A673 (cell line): ENCODE measurements around the gene SOS1. TPM values are rescaled to one million over a fixed set of nuclear protein-coding genes. Genes with fewer than 3 reads are reported as not detected.
"Not testable (repeated sequence)": the region's sequence is repeated elsewhere in the genome, so short reads cannot be mapped to it uniquely, and the experiment has no call there.

Experiments
- BruUV-seq: library from RNA; stranded (reverse); fragments of 400-500 nt; replicated peaks from 2 replicates; lab custom pipeline; 2021; lab: Mats Ljungman, UMichigan
- CTCF ChIA-PET: fragments of 300-600 bp; sonication (Branson Sonifier 250); formaldehyde crosslinking; loops from one replicate; lab custom pipeline; 2022; ENCODE audit warnings: antibody characterized with exemption; lab: Charles Lee
- POLR2A ChIA-PET: fragments of 300-600 bp; sonication (Branson Sonifier 250); formaldehyde crosslinking; loops from one replicate; lab custom pipeline; 2022; ENCODE audit warnings: antibody characterized with exemption; ENCODE audit not compliant: low non-redundant PET; lab: Charles Lee
- DNase-seq: peaks from one replicate; pipeline ENCODE4 v3.0.0-alpha.2; 2015; ENCODE audit warnings: low spot score
- H3K27ac ChIP-seq: fragments of 200-600 bp; sonication (generic); 2 replicates; pipeline ENCODE4 v1.5.1; 2016; ENCODE audit warnings: mixed run types, low read depth, mild to moderate bottlenecking, mixed read lengths, antibody characterized with exemption, low read length; ENCODE audit not compliant: poor library complexity, severe bottlenecking
- H3K27me3 ChIP-seq: fragments of 200-600 bp; sonication (generic); replicated peaks from 2 replicates; pipeline ENCODE4 v1.6.1; 2017; ENCODE audit warnings: mixed run types, low read depth, mild to moderate bottlenecking, mixed read lengths, antibody characterized with exemption, low read length; ENCODE audit not compliant: insufficient read depth, poor library complexity
- H3K36me3 ChIP-seq: fragments of 200-600 bp; sonication (generic); 2 replicates; pipeline ENCODE4 v1.6.1; 2016; ENCODE audit warnings: mixed run types, mild to moderate bottlenecking, mixed read lengths, antibody characterized with exemption, low read length; ENCODE audit not compliant: insufficient read depth, poor library complexity, severe bottlenecking
- H3K4me1 ChIP-seq: fragments of 200-600 bp; sonication (generic); 2 replicates; pipeline ENCODE4 v1.6.1; 2017; ENCODE audit warnings: mixed run types, mild to moderate bottlenecking, mixed read lengths, antibody characterized with exemption, low read length; ENCODE audit not compliant: insufficient read depth, poor library complexity, severe bottlenecking
- H3K4me3 ChIP-seq: fragments of 200-600 bp; sonication (generic); 2 replicates; pipeline ENCODE4 v1.5.1; 2016; ENCODE audit warnings: low read depth, mixed run types, mild to moderate bottlenecking, mixed read lengths, low read length; ENCODE audit not compliant: poor library complexity, severe bottlenecking
- H3K9me3 ChIP-seq: fragments of 200-600 bp; sonication (generic); 2 replicates; pipeline ENCODE4 v1.6.1; 2016; ENCODE audit warnings: mixed run types, low read depth, mild to moderate bottlenecking, mixed read lengths, antibody characterized with exemption, low read length; ENCODE audit not compliant: poor library complexity, severe bottlenecking
- EZH2 ChIP-seq: fragments of 200-600 bp; sonication (generic); IDR thresholded peaks from 2 replicates; pipeline ENCODE4 v1.6.1; 2017; ENCODE audit warnings: borderline replicate concordance, low read depth, mild to moderate bottlenecking, mixed read lengths, antibody characterized with exemption, low read length; ENCODE audit not compliant: poor library complexity, severe bottlenecking
- intact Hi-C: fragments of 100-400 bp; cut with micrococcal nuclease; formaldehyde crosslinking; loops from one replicate; pipeline ENCODE4 v1.10.0; 2022; ENCODE audit not compliant: unreplicated experiment
- total RNA-seq: library from RNA; stranded (reverse); gene quantifications from 2 replicates; pipeline ENCODE4 v1.2.3, GENCODE V29; 2021
- TF ChIP-seq, protein P1 (sequence below): fragments of 300-800, 200-600 bp; sonication (generic); conservative IDR thresholded peaks from 2 replicates; pipeline ENCODE4 v1.5.1; 2017; ENCODE audit warnings: low read depth, mild to moderate bottlenecking, antibody characterized with exemption, low read length, moderate library complexity, mixed read lengths

The SOS1 gene
- total RNA-seq, 1 experiment from 2014 or later: 37.8 TPM

DNA sequence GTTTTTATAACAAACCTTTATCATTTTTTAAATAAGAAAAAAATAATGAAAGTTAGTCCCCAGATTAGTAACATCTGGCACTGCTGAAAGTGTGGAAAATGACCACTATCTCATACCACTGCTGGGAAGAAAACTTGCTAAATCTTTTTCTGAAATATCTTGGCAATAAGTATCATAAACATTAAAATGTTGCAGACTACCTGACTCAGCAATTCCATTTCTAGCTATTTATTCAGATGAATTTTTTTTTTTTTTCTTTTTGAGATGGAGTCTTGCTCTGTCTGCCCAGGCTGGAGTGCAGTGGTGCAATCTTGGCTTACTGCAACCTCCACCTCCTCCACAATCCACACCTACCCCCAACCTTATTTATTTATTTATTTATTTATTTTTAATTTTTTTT lies 35.3 kb upstream of the SOS1 start:
- Histone ChIP-seq H3K27me3 (no peaks in the 10 kb centered on the region), H3K4me1 (peaks cover 6% of the 10 kb centered on the region), H3K9me3 (no peaks in the 10 kb centered on the region), H3K4me3 (no peak overlapping the region), H3K27ac (no peak overlapping the region), H3K36me3 (no peaks in the 10 kb centered on the region)
- intact Hi-C loops: no loop called here
- no TSS peak for BruUV-seq
- TF ChIP-seq EZH2: no peak
- TF ChIP-seq, protein P1, sequence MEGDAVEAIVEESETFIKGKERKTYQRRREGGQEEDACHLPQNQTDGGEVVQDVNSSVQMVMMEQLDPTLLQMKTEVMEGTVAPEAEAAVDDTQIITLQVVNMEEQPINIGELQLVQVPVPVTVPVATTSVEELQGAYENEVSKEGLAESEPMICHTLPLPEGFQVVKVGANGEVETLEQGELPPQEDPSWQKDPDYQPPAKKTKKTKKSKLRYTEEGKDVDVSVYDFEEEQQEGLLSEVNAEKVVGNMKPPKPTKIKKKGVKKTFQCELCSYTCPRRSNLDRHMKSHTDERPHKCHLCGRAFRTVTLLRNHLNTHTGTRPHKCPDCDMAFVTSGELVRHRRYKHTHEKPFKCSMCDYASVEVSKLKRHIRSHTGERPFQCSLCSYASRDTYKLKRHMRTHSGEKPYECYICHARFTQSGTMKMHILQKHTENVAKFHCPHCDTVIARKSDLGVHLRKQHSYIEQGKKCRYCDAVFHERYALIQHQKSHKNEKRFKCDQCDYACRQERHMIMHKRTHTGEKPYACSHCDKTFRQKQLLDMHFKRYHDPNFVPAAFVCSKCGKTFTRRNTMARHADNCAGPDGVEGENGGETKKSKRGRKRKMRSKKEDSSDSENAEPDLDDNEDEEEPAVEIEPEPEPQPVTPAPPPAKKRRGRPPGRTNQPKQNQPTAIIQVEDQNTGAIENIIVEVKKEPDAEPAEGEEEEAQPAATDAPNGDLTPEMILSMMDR: no peak
- CTCF ChIA-PET: no interaction called here
- POLR2A ChIA-PET: no interaction called here
- no peak for DNase-seq

DNA sequence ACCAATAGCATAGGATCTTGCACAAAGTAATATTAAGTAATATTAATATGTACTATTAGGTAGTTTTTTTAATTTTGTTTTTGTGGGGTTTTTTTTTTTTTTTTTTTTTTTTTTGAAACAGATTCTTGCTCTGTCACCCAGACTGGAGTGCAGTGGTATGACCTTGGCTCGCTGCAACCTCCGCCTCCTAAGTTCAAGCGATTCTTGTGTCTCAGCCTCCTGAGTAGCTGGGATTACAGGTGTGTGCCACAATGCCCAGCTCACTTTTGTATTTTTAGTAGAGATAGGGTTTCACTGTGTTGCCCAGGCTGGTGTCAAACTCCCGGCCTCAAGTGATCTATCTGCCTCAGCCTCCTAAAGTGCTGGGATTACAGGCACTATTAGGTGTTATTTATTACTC lies 34.7 kb upstream of the SOS1 start:
- H3K9me3 ChIP-seq, H3K4me1 ChIP-seq, intact Hi-C loops, H3K4me3 ChIP-seq, H3K27me3 ChIP-seq, CTCF ChIA-PET, DNase-seq, H3K27ac ChIP-seq, H3K36me3 ChIP-seq, POLR2A ChIA-PET, BruUV-seq: not testable (repeated sequence)

DNA sequence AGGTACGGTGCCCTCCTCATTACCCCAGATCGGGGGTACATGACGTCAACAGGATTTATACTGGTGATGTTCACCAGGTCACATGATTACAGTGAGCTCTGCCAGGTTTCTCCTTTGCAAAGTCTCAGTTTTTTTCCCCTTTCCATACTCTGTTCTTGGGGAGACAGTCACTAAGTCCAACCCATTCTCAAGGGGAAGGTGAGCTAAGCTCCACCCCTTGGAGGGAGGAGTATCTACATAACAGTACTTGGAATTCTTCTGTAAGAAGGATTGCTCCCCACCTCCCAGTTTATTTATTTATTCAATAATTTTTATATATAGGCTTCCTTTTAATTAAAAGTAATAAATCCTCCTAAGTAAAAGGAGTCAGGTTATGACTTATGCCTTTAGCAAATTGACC lies 34.1 kb upstream of the SOS1 start:
- Histone ChIP-seq H3K27me3 (no peaks in the 10 kb centered on the region), H3K9me3 (no peaks in the 10 kb centered on the region), H3K27ac (no peak overlapping the region), H3K4me3 (no peak overlapping the region), H3K36me3 (no peaks in the 10 kb centered on the region), H3K4me1 (no peaks in the 10 kb centered on the region)
- no peak for DNase-seq
- ChIA-PET POLR2A (no interaction called here), CTCF (no interaction called here)
- intact Hi-C loops: no loop called here
- no TSS peak for BruUV-seq
- TF ChIP-seq EZH2: no peak
- TF ChIP-seq, protein P1: no peak

DNA sequence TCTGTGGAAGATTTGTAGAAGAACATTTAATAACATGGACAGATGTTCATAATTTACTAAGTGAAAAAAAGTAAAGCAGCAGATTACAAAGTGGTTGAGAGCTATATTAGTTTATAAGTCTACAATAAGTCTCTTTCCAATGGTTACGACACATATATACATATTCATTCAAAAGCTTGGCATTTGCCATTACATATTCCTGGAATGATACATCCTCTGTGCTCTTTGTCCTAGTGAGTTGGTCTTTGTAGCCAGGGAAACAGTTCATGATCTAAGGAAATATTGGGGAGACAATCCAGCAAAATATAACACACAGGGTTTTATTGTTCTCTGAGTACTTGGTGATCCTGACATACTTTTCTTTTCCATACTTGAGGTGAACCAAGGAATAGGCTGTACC lies 32.5 kb upstream of the SOS1 start:
- no TSS peak for BruUV-seq
- TF ChIP-seq EZH2: no peak
- TF ChIP-seq, protein P1: no peak
- DNase-seq: no peak
- Histone ChIP-seq H3K36me3 (no peaks in the 10 kb centered on the region), H3K9me3 (no peaks in the 10 kb centered on the region), H3K27ac (no peak overlapping the region), H3K27me3 (no peaks in the 10 kb centered on the region), H3K4me3 (no peak overlapping the region), H3K4me1 (no peaks in the 10 kb centered on the region)
- ChIA-PET CTCF (no interaction called here), POLR2A (no interaction called here)
- intact Hi-C loops: no loop called here
